GM12892 (cell line): ENCODE measurements around the gene BCL11A.

Source experiments
- POLR2A ChIP-seq: IDR thresholded peaks from 2 replicates; pipeline ENCODE4 v1.6.1; 2011; ENCODE audit warnings: low read depth, low read length, control low read depth
- POLR2AphosphoS5 ChIP-seq: IDR thresholded peaks from 2 replicates; pipeline ENCODE4 v1.6.1; 2011; ENCODE audit warnings: low read depth, low read length, control low read depth
- TAF1 ChIP-seq: IDR thresholded peaks from 2 replicates; pipeline ENCODE4 v1.6.1; 2011; ENCODE audit warnings: low read depth, mild to moderate bottlenecking, control low read depth, low read length, borderline replicate concordance

DNA sequence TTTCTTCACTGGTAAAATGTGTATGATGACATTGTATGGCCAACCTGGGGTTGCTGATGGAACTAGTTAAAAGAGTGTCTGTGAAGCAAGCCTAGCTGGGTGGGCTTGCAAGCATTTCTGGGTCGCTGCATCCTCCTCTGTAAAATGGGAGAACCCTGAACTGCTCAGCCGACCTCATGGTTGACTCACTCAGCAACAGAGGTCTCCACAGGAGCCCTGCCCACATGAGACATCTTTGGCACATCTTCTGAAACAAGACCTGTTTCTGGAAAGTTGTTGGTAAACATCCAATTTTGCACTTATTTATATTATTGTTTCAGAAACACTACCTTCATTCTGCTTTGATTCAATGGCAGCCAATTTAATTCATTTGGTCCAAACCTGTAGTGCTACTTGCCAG is 52.6 kb downstream of the BCL11A start:
- TF ChIP-seq TAF1 (no peak), POLR2AphosphoS5 (no peak), POLR2A (no peak)
